IMR-90 (cell line): ENCODE data around the gene WDR90. TPM values are rescaled to one million over a fixed set of nuclear protein-coding genes. Genes with fewer than 3 reads are reported as not detected.

ENCODE experiments used
- ATAC-seq: fragments of 200-7000 bp; cut with Tn5 transposase; 2 replicates; pipeline ENCODE4 v1.9.1; 2020; ENCODE audit warnings: low read depth, mild to moderate bottlenecking, moderate library complexity
- BruUV-seq: library from RNA; stranded (reverse); fragments of 400-500 nt; replicated peaks from 2 replicates; lab custom pipeline; 2021; lab: Mats Ljungman, UMichigan
- CTCF ChIA-PET: fragments of 300-600 bp; formaldehyde crosslinking; extraction: SDS; loops from one replicate; lab custom pipeline; 2021; ENCODE audit warnings: antibody characterized with exemption; lab: Yijun Ruan, JAX
- POLR2A ChIA-PET: fragments of 300-600 bp; sonication (Branson Sonifier 250); formaldehyde crosslinking; loops from one replicate; lab custom pipeline; 2022; ENCODE audit warnings: antibody characterized with exemption; ENCODE audit not compliant: unreplicated experiment; lab: Charles Lee
- DNase-seq: peaks from one replicate; pipeline ENCODE4 v3.0.0; 2013
- H2AFZ ChIP-seq: replicated peaks from 2 replicates; pipeline ENCODE3; 2013; ENCODE audit warnings: low read length, mild to moderate bottlenecking; ENCODE audit not compliant: poor library complexity
- H2AK5ac ChIP-seq: 2 replicates; pipeline ENCODE4 v1.6.1; 2013; ENCODE audit warnings: low read depth, low read length, inconsistent platforms
- H2AK9ac ChIP-seq: replicated peaks from 2 replicates; pipeline ENCODE3; 2013; ENCODE audit warnings: mild to moderate bottlenecking, low read depth, low read length, moderate library complexity; ENCODE audit not compliant: poor library complexity
- H2BK120ac ChIP-seq: 2 replicates; pipeline ENCODE4 v1.6.1; 2013; ENCODE audit warnings: low read depth, low read length, inconsistent platforms
- H2BK15ac ChIP-seq: 3 replicates; pipeline ENCODE4 v1.6.1; 2013; ENCODE audit warnings: low read depth, low read length, inconsistent platforms
- H2BK20ac ChIP-seq: 2 replicates; pipeline ENCODE4 v1.6.1; 2013; ENCODE audit warnings: low read depth, mild to moderate bottlenecking, inconsistent platforms, low read length, moderate library complexity
- H2BK5ac ChIP-seq: 2 replicates; pipeline ENCODE4 v1.6.1; 2013; ENCODE audit warnings: mild to moderate bottlenecking, low read depth, low read length, inconsistent platforms; ENCODE audit not compliant: poor library complexity, severe bottlenecking
- H3K14ac ChIP-seq: replicated peaks from 2 replicates; pipeline ENCODE4 v1.6.1; 2013; ENCODE audit warnings: low read depth, low read length, inconsistent platforms
- H3K18ac ChIP-seq: 2 replicates; pipeline ENCODE4 v1.6.1; 2013; ENCODE audit warnings: low read depth, low read length, control low read depth
- H3K23ac ChIP-seq: 2 replicates; pipeline ENCODE4 v1.6.1; 2013; ENCODE audit warnings: low read depth, low read length, inconsistent platforms
- H3K27ac ChIP-seq: 2 replicates; pipeline ENCODE4 v1.5.1; 2013; ENCODE audit warnings: mild to moderate bottlenecking, control low read depth, low read length; ENCODE audit not compliant: insufficient read depth
- H3K27me3 ChIP-seq: 2 replicates; pipeline ENCODE4 v1.6.1; 2013; ENCODE audit warnings: low read length; ENCODE audit not compliant: control insufficient read depth, insufficient read depth
- H3K36me3 ChIP-seq: 2 replicates; pipeline ENCODE4 v1.6.1; 2013; ENCODE audit warnings: low read length, mixed read lengths; ENCODE audit not compliant: control insufficient read depth, insufficient read depth
- H3K4ac ChIP-seq: 2 replicates; pipeline ENCODE4 v1.6.1; 2013; ENCODE audit warnings: low read depth, low read length, inconsistent platforms
- H3K4me1 ChIP-seq: 2 replicates; pipeline ENCODE4 v1.6.1; 2013; ENCODE audit warnings: low read length, mixed read lengths; ENCODE audit not compliant: control insufficient read depth, insufficient read depth
- H3K4me2 ChIP-seq: 2 replicates; pipeline ENCODE4 v1.6.1; 2013; ENCODE audit warnings: low read depth, mild to moderate bottlenecking, control low read depth, low read length, moderate library complexity
- H3K4me3 ChIP-seq: 2 replicates; pipeline ENCODE4 v1.5.1; 2013; ENCODE audit warnings: low read depth, mild to moderate bottlenecking, control low read depth, low read length, moderate library complexity; ENCODE audit not compliant: insufficient read depth
- H3K56ac ChIP-seq: 2 replicates; pipeline ENCODE4 v1.6.1; 2013; ENCODE audit warnings: low read length, inconsistent platforms; ENCODE audit not compliant: insufficient read depth; ENCODE audit errors: extremely low read depth
- H3K79me1 ChIP-seq, 2 experiments: 2 replicates each; pipeline ENCODE4 v1.6.1; 2013; ENCODE audit warnings: low read length in 2 of 2, inconsistent platforms in 1 of 2, low read depth in 1 of 2
- H3K9ac ChIP-seq: 2 replicates; pipeline ENCODE4 v1.6.1; 2013; ENCODE audit warnings: low read depth, low read length, control low read depth
- H3K9me1 ChIP-seq: 2 replicates; pipeline ENCODE4 v1.6.1; 2013; ENCODE audit warnings: low read length, inconsistent platforms; ENCODE audit not compliant: insufficient read depth
- H3K9me3 ChIP-seq: 2 replicates; pipeline ENCODE4 v1.6.1; 2013; ENCODE audit warnings: low read length; ENCODE audit not compliant: control insufficient read depth, insufficient read depth
- H4K20me1 ChIP-seq: 2 replicates; pipeline ENCODE4 v1.6.1; 2013; ENCODE audit warnings: low read length, inconsistent platforms; ENCODE audit not compliant: insufficient read depth
- H4K5ac ChIP-seq: 2 replicates; pipeline ENCODE4 v1.6.1; 2013; ENCODE audit warnings: mild to moderate bottlenecking, low read depth, low read length, control low read depth
- H4K8ac ChIP-seq, 2 experiments: 2 replicates each; pipeline ENCODE4 v1.6.1; 2013; ENCODE audit warnings: low read depth in 2 of 2, low read length in 2 of 2, control low read depth in 1 of 2, inconsistent platforms in 1 of 2
- H4K91ac ChIP-seq: 2 replicates; pipeline ENCODE4 v1.6.1; 2013; ENCODE audit warnings: low read depth, low read length, inconsistent platforms; ENCODE audit not compliant: insufficient read depth
- BHLHE40 ChIP-seq: fragments of 150-350 bp; IDR thresholded peaks from 2 replicates; pipeline ENCODE4 v1.6.1; 2016; ENCODE audit warnings: mild to moderate bottlenecking, low read depth, low read length
- CEBPB ChIP-seq: IDR thresholded peaks from 2 replicates; pipeline ENCODE4 v1.6.1; 2012; ENCODE audit warnings: low read depth, low read length, improper control_type of control experiment
- CHD1 ChIP-seq: IDR thresholded peaks from 2 replicates; pipeline ENCODE4 v1.6.1; 2012; ENCODE audit warnings: low read depth, low read length, improper control_type of control experiment
- CTCF ChIP-seq: conservative IDR thresholded peaks from 2 replicates; pipeline ENCODE4 v1.5.1; 2012; ENCODE audit warnings: mild to moderate bottlenecking, low read depth, low read length, improper control_type of control experiment
- ELK1 ChIP-seq: fragments of 150-350 bp; IDR thresholded peaks from 2 replicates; pipeline ENCODE4 v1.6.1; 2016; ENCODE audit warnings: low read depth, mild to moderate bottlenecking, low read length, moderate library complexity, borderline replicate concordance
- FOS ChIP-seq: fragments of 150-350 bp; IDR thresholded peaks from 2 replicates; pipeline ENCODE4 v1.6.1; 2016; ENCODE audit warnings: low read depth, low read length
- MAFK ChIP-seq: IDR thresholded peaks from 2 replicates; pipeline ENCODE4 v1.6.1; 2012; ENCODE audit warnings: low read depth, low read length, improper control_type of control experiment
- MAZ ChIP-seq: IDR thresholded peaks from 2 replicates; pipeline ENCODE4 v1.6.1; 2012; ENCODE audit warnings: low read depth, mild to moderate bottlenecking, low read length, improper control_type of control experiment, moderate library complexity, borderline replicate concordance
- MXI1 ChIP-seq: IDR thresholded peaks from 2 replicates; pipeline ENCODE4 v1.6.1; 2012; ENCODE audit warnings: low read depth, mild to moderate bottlenecking, low read length, moderate library complexity, borderline replicate concordance
- NFE2L2 ChIP-seq: fragments of 150-350 bp; IDR thresholded peaks from 2 replicates; pipeline ENCODE4 v1.6.1; 2016; ENCODE audit warnings: low read depth, mild to moderate bottlenecking, low read length
- POLR2A ChIP-seq: IDR thresholded peaks from 2 replicates; pipeline ENCODE4 v1.6.1; 2012; ENCODE audit warnings: mild to moderate bottlenecking, low read depth, low read length
- RAD21 ChIP-seq: IDR thresholded peaks from 2 replicates; pipeline ENCODE4 v1.6.1; 2012; ENCODE audit warnings: low read length, improper control_type of control experiment
- RCOR1 ChIP-seq: IDR thresholded peaks from 2 replicates; pipeline ENCODE4 v1.6.1; 2012; ENCODE audit warnings: mild to moderate bottlenecking, low read length, improper control_type of control experiment; ENCODE audit not compliant: insufficient replicate concordance
- RFX5 ChIP-seq: IDR thresholded peaks from 2 replicates; pipeline ENCODE4 v1.8.0; 2012; ENCODE audit warnings: low read depth, mild to moderate bottlenecking, low read length, moderate library complexity
- SMC3 ChIP-seq: fragments of 150-350 bp; IDR thresholded peaks from 2 replicates; pipeline ENCODE4 v1.6.1; 2016; ENCODE audit warnings: low read depth, mild to moderate bottlenecking, antibody characterized with exemption, low read length, moderate library complexity
- WGBS, 2 experiments: methylation state at CpG; one replicate each; pipeline versions ENCODE4 v1.1.5 to v1.1.7; 2013; ENCODE audit warnings: missing lambda C conversion rate in 2 of 2; ENCODE audit not compliant: insufficient read length in 1 of 2; ENCODE audit errors: extremely low coverage in 2 of 2; 5-methylcytosine and 5-hydroxymethylcytosine counted together
- dilution Hi-C: fragments of 300-500 bp; cut with HindIII; formaldehyde crosslinking; loops from one replicate; pipeline ENCODE4 v1.14.3; 2018; ENCODE audit warnings: low sequenced_read_pairs; ENCODE audit not compliant: unreplicated experiment
- in situ Hi-C: fragments of 300-500 bp; cut with MboI; formaldehyde crosslinking; loops from 3 replicates; pipeline ENCODE4 v1.14.3; 2019; ENCODE audit warnings: low sequenced_read_pairs, inconsistent platforms, mixed read lengths
- intact Hi-C: fragments of 100-400 bp; cut with micrococcal nuclease; formaldehyde crosslinking; loops from 2 replicates; pipeline ENCODE4 v1.10.0; 2022
- polyA plus RNA-seq, 3 experiments: library from polyadenylated mRNA; depleted of rRNA; stranded (reverse); fragments of >200 nt; gene quantifications; 2 replicates each; pipeline ENCODE4 v1.2.3, GENCODE V29; 2012; ENCODE audit warnings: low replicate concordance in 1 of 3
- total RNA-seq: library from RNA; depleted of rRNA; stranded (reverse); fragments of >200 nt; gene quantifications from 2 replicates; pipeline ENCODE4 v1.2.3, GENCODE V29; 2012
- TF ChIP-seq, protein P1 (sequence below): fragments of 150-350 bp; IDR thresholded peaks from 2 replicates; pipeline ENCODE4 v1.6.1; 2017; ENCODE audit warnings: mild to moderate bottlenecking, antibody characterized with exemption, low read length, low read depth

WDR90 gene
- total and polyA plus RNA-seq, 2 of the 4 experiments (the other 2 are of a cell fraction), result 1.4 to 18.7 TPM

GRCh38 chr16:619476-620100 is 29.6 kb upstream of the WDR90 start:
- H3K14ac ChIP-seq, result no peak overlapping the region
- no peak overlapping the region for H3K27ac ChIP-seq
- H3K79me1 ChIP-seq, result peaks cover 10 to 46% of the 10 kb centered on the region in 2 experiments; a peak in 3 of 4 replicates
- no peak overlapping the region for H2BK120ac ChIP-seq
- no peak for ATAC-seq
- POLR2A ChIA-PET, result no interaction called here
- TF ChIP-seq ELK1 (no peak), RFX5 (no peak), BHLHE40 (no peak), RAD21 (no peak), FOS (no peak), CEBPB (no peak), MXI1 (no peak), MAZ (no peak), RCOR1 (no peak), SMC3 (no peak), MAFK (no peak), CHD1 (no peak), POLR2A (no peak), CTCF (no peak), NFE2L2 (no peak)
- TF ChIP-seq, protein P1, sequence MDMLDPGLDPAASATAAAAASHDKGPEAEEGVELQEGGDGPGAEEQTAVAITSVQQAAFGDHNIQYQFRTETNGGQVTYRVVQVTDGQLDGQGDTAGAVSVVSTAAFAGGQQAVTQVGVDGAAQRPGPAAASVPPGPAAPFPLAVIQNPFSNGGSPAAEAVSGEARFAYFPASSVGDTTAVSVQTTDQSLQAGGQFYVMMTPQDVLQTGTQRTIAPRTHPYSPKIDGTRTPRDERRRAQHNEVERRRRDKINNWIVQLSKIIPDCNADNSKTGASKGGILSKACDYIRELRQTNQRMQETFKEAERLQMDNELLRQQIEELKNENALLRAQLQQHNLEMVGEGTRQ, result no peak
- DNase-seq, result no peak
- peaks cover 6% of the 10 kb centered on the region; the same call in 1 of the 2 replicates for H3K9me1 ChIP-seq
- H4K8ac ChIP-seq, result no peak overlapping the region
- no peak overlapping the region for H4K5ac ChIP-seq
- H2AFZ ChIP-seq, result no peak overlapping the region
- H2BK5ac ChIP-seq, result no peak overlapping the region
- H2BK20ac ChIP-seq, result no peak overlapping the region
- H4K20me1 ChIP-seq, result peaks cover 19% of the 10 kb centered on the region
- no peak overlapping the region for H3K4ac ChIP-seq
- H3K4me1 ChIP-seq, result peaks cover 3% of the 10 kb centered on the region; the same call in 1 of the 2 replicates
- H4K91ac ChIP-seq, result no peak overlapping the region
- H3K36me3 ChIP-seq, result peaks cover 2% of the 10 kb centered on the region; the same call in 1 of the 2 replicates
- intact Hi-C loops, result no loop called here
- WGBS, 2 experiments, result 94% methylated on average over 6 of the region's 20 CpGs; no CpG with 5 or more reads in 1 of the 2 experiments
- no peak overlapping the region for H2BK15ac ChIP-seq
- no peaks in the 10 kb centered on the region for H3K9me3 ChIP-seq
- H2AK9ac ChIP-seq, result no peak overlapping the region
- H3K23ac ChIP-seq, result no peak overlapping the region
- no peak overlapping the region for H3K56ac ChIP-seq
- no peak overlapping the region for H3K4me2 ChIP-seq
- no peak overlapping the region for H2AK5ac ChIP-seq
- in situ Hi-C loops, result no loop called here
- dilution Hi-C loops, result no loop called here
- CTCF ChIA-PET, result no interaction called here
- no peak overlapping the region for H3K18ac ChIP-seq
- BruUV-seq, result no TSS peak
- no peak overlapping the region for H3K9ac ChIP-seq
- no peaks in the 10 kb centered on the region for H3K27me3 ChIP-seq
- H3K4me3 ChIP-seq, result no peak overlapping the region
